ENCODE results near the gene TSTD2. TPM values are rescaled to one million over a fixed set of nuclear protein-coding genes. Genes with fewer than 3 reads are reported as not detected.
A peak's percentile ranks its signal among the peaks of the same experiment; 100 is the strongest.

The TSTD2 gene
- total and polyA plus RNA-seq, 12 donors: 13.2 to 27.3 (median 19.2) TPM

- H3K36me3 ChIP-seq (replicated peaks in 1 of 2): peaks cover 0 to 26% of the 10 kb centered on the region in 2 donors
- WGBS, 4 donors: 86 to 93% (median 89%) methylated on average over 1 of the region's 1 CpG
- H3K4me3 ChIP-seq: no peak overlapping the region
- TF ChIP-seq POLR2A (IDR thresholded peaks at IDR 0.05) (no peak), CTCF (IDR thresholded peaks at IDR 0.05) (no peak)
- intact Hi-C loops (cut with DNase I): loop anchor here in 1 of 2 donors (10.0 kb wide), 1 partner anchor 203 kb away; the partner anchor contains the start of gene TDRD7
- H3K9me3 ChIP-seq (replicated peaks in 1 of 3): no peaks in the 10 kb centered on the region
- no peak for DNase-seq
- H3K27me3 ChIP-seq: no peaks in the 10 kb centered on the region
- H3K27ac ChIP-seq: no peak overlapping the region
- peaks cover 0 to 7% of the 10 kb centered on the region in 2 donors for H3K4me1 ChIP-seq (replicated peaks in 1 of 2)
Measured at GRCh38 chr9:97617939-97618416, 15.2 kb downstream of the TSTD2 start.

GRCh38 chr9:97615439-97616072 is 17.6 kb downstream of the TSTD2 start:
- H3K36me3 ChIP-seq (replicated peaks in 1 of 2): peaks cover 0 to 41% of the 10 kb centered on the region in 2 donors
- no peaks in the 10 kb centered on the region for H3K9me3 ChIP-seq (replicated peaks in 1 of 3)
- H3K4me1 ChIP-seq (replicated peaks in 1 of 2): peaks cover 0 to 7% of the 10 kb centered on the region in 2 donors
- no peak overlapping the region for H3K27ac ChIP-seq
- no peaks in the 10 kb centered on the region for H3K27me3 ChIP-seq
- TF ChIP-seq CTCF (IDR thresholded peaks at IDR 0.05) (peak; percentile 83 to 93 (median 90)), POLR2A (IDR thresholded peaks at IDR 0.05) (no peak)
- no peak overlapping the region for H3K4me3 ChIP-seq
- DNase-seq: peak; percentile 64 to 91 (median 75)
- intact Hi-C loops (cut with DNase I): loop anchor here (2.0 to 10.0 kb wide), 2 partner anchors 147 to 201 kb away; partner anchors contain the start of gene TDRD7 (in 1 of the 2)

GRCh38 chr9:97604901-97605645 is 28.1 kb downstream of the TSTD2 start:
- H3K4me3 ChIP-seq: no peak overlapping the region
- H3K4me1 ChIP-seq (replicated peaks in 1 of 2): peaks cover 12 to 26% of the 10 kb centered on the region in 2 donors
- DNase-seq: no peak
- intact Hi-C loops (cut with DNase I): loop anchor here in 1 of 2 donors (5.0 kb wide), 1 partner anchor 138 kb away; no protein-coding TSS in a partner anchor
- H3K36me3 ChIP-seq (replicated peaks in 1 of 2): peaks cover 0 to 69% of the 10 kb centered on the region in 2 donors
- no peaks in the 10 kb centered on the region for H3K9me3 ChIP-seq (replicated peaks in 1 of 3)
- no peak for TF ChIP-seq POLR2A (IDR thresholded peaks at IDR 0.05)
- no peak for TF ChIP-seq CTCF (IDR thresholded peaks at IDR 0.05)
- no peaks in the 10 kb centered on the region for H3K27me3 ChIP-seq
- WGBS, 4 donors: 90 to 96% (median 94%) methylated on average over 16 to 17 of the region's 17 CpGs
- no peak overlapping the region for H3K27ac ChIP-seq

DNA sequence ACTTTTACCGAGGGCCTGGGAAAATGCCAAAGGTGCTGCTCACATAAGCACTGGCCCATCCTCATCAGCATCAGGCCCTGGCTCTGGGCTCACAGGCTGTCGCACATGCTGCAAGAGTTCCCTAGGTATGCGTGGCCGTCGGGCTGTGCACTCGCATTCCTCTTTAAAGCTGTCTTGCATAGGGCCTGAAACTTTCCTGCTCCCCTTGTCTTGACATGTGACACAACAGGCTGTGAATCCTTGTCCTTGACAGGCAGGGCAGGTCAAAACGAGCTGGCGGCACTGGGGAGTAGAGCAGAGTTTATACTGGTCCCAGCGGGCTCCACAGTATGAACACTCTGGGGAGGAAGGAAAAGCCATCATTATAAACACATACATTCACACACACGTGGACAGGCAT is 30.7 kb downstream of the TSTD2 start:
- DNase-seq: peak in 2 of 7 donors; percentile 39 to 47
- peak overlapping the region in 2 of 5 donors; percentile 30 to 82 for H3K27ac ChIP-seq
- 44 to 70% (median 64%) methylated on average over 9 to 10 of the region's 10 CpGs for WGBS, 4 donors
- TF ChIP-seq POLR2A (IDR thresholded peaks at IDR 0.05): no peak
- no peak for TF ChIP-seq CTCF (IDR thresholded peaks at IDR 0.05)
- H3K4me1 ChIP-seq (replicated peaks in 1 of 2): peaks cover 14 to 40% of the 10 kb centered on the region in 2 donors
- H3K9me3 ChIP-seq (replicated peaks in 1 of 3): no peaks in the 10 kb centered on the region
- H3K36me3 ChIP-seq (replicated peaks in 1 of 2): peaks cover 0 to 63% of the 10 kb centered on the region in 2 donors
- H3K27me3 ChIP-seq: no peaks in the 10 kb centered on the region
- H3K4me3 ChIP-seq: no peak overlapping the region
- intact Hi-C loops (cut with DNase I): loop anchor here in 1 of 2 donors (5.0 kb wide), 1 partner anchor 135 kb away; no protein-coding TSS in a partner anchor

Measured in adrenal gland (tissue), 12 donors.